Caco-2 (cell line): ENCODE measurements around the gene ADD3. TPM values are rescaled to one million over a fixed set of nuclear protein-coding genes. Genes with fewer than 3 reads are reported as not detected.
A peak's percentile ranks its signal among the peaks of the same experiment; 100 is the strongest.

Experiments
- BruUV-seq: library from RNA; stranded (reverse); fragments of 400-500 nt; replicated peaks from 2 replicates; lab custom pipeline; 2021; lab: Mats Ljungman, UMichigan
- CTCF ChIA-PET: fragments of 300-600 bp; sonication (Branson Sonifier 250); formaldehyde crosslinking; loops from one replicate; lab custom pipeline; 2022; ENCODE audit warnings: antibody characterized with exemption; lab: Charles Lee
- POLR2A ChIA-PET: fragments of 300-600 bp; sonication (Branson Sonifier 250); formaldehyde crosslinking; loops from one replicate; lab custom pipeline; 2022; ENCODE audit warnings: antibody characterized with exemption; lab: Charles Lee
- DNase-seq, 2 experiments: peaks; one replicate each; pipeline versions ENCODE4 v3.0.0 to v3.0.0-alpha.2; 2020 to 2022
- H3K27me3 ChIP-seq: replicated peaks from 2 replicates; pipeline ENCODE4 v1.6.0; 2011; ENCODE audit warnings: low read length; ENCODE audit not compliant: control insufficient read depth, insufficient read depth
- H3K36me3 ChIP-seq: 2 replicates; pipeline ENCODE4 v1.5.1; 2011; ENCODE audit warnings: low read length; ENCODE audit not compliant: control insufficient read depth, insufficient read depth
- H3K4me1 ChIP-seq: fragments of 250-450 bp; sonication (Bioruptor Pico); 2 replicates; pipeline ENCODE4 v1.5.1; 2020; ENCODE audit warnings: mild to moderate bottlenecking
- H3K4me3 ChIP-seq: 2 replicates; pipeline ENCODE4 v1.5.1; 2011; ENCODE audit warnings: low read depth, mild to moderate bottlenecking, control low read depth, low read length
- H3K9me3 ChIP-seq: fragments of 250-450 bp; sonication (Bioruptor Pico); 2 replicates; pipeline ENCODE4 v1.5.1; 2020; ENCODE audit warnings: mild to moderate bottlenecking, moderate library complexity
- H3K27ac Mint-ChIP-seq: one replicate; pipeline ENCODE4 v1.8.0; 2022; ENCODE audit warnings: mixed read lengths; ENCODE audit not compliant: unreplicated experiment
- H3K27me3 Mint-ChIP-seq: one replicate; pipeline ENCODE4 v1.8.0; 2022; ENCODE audit warnings: mixed read lengths; ENCODE audit not compliant: insufficient read depth, unreplicated experiment
- H3K36me3 Mint-ChIP-seq: one replicate; pipeline ENCODE4 v1.8.0; 2022; ENCODE audit warnings: mild to moderate bottlenecking, mixed read lengths; ENCODE audit not compliant: insufficient read depth, unreplicated experiment
- H3K4me1 Mint-ChIP-seq: one replicate; pipeline ENCODE4 v1.8.0; 2022; ENCODE audit warnings: low read depth, mixed read lengths; ENCODE audit not compliant: unreplicated experiment
- H3K4me3 Mint-ChIP-seq: one replicate; pipeline ENCODE4 v1.8.0; 2022; ENCODE audit warnings: mild to moderate bottlenecking, moderate library complexity, mixed read lengths; ENCODE audit not compliant: unreplicated experiment
- H3K9me3 Mint-ChIP-seq: one replicate; pipeline ENCODE4 v1.8.0; 2022; ENCODE audit warnings: mixed read lengths; ENCODE audit not compliant: unreplicated experiment
- intact Hi-C: fragments of 100-400 bp; cut with micrococcal nuclease; formaldehyde crosslinking; loops from one replicate; pipeline ENCODE4 v1.10.0; 2022; ENCODE audit not compliant: unreplicated experiment
- total RNA-seq: library from RNA; stranded (reverse); gene quantifications from 2 replicates; pipeline ENCODE4 v1.2.3, GENCODE V29; 2022
- TF ChIP-seq, protein P1 (sequence below), 2 experiments: fragments of 200-600 bp in 1 of 2; IDR thresholded peaks; 1 replicate in 1 of 2; 2 replicates in 1 of 2; pipeline versions ENCODE4 v1.5.1 to v1.8.0; 2011 to 2022; ENCODE audit warnings: antibody characterized with exemption in 1 of 2, control low read depth in 1 of 2, inconsistent platforms in 1 of 2, low read depth in 1 of 2, low read length in 1 of 2, mild to moderate bottlenecking in 1 of 2, moderate library complexity in 1 of 2; ENCODE audit not compliant: insufficient read depth in 1 of 2, severe bottlenecking in 1 of 2, unreplicated experiment in 1 of 2

Gene ADD3
- total RNA-seq, 1 experiment from 2014 or later = 264 TPM

DNA sequence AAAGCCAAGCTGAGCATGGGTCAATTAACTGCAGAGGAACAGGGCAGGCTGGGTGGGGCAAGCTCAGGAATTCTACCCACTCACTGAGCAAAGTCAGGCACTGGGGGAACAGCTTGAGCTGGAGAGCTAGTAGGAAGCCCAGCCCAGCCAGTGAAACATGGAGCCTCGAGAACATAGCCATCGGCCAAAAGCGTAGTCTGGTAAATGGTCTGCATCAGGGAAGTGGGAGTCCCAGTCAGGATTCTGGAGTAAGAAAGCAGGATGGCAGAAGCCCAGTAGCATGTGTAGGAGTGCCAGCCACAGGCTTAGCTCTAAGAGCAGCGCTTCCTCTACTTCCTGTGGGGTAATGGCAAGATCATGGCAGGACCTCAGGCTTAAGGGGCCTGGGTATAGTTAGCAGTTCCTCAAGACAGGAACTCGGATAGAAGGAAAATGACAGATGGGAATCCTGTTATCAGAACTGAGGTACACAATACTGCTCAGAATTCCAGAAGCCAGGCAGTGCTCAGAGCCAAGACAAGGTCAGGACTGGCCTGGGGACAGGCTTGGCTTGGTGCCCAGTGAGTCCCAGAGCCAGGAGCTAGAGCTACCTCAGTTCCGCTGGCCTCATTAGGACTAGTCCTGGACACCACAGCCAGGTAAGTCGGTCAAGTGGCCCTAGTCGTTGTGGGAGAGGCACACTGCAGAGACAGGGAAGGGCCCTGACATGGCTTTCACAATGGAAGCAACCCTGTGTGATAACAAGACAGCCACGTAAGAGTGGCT, 134.3 kb downstream of the ADD3 start:
- H3K4me1 ChIP-seq = no peaks in the 10 kb centered on the region
- POLR2A ChIA-PET = interaction anchor here (0.6 kb wide), 2 partner anchors 10 to 163 kb away, joined by 3 to 5 read pairs; partner anchors contain the start of gene SMNDC1
- Mint-ChIP-seq H3K27ac (peak overlapping the region; percentile 26), H3K4me3 (no peak overlapping the region), H3K36me3 (peaks cover 32% of the 10 kb centered on the region), H3K9me3 (no peaks in the 10 kb centered on the region), H3K4me1 (peaks cover 5% of the 10 kb centered on the region), H3K27me3 (no peaks in the 10 kb centered on the region)
- TF ChIP-seq, protein P1, sequence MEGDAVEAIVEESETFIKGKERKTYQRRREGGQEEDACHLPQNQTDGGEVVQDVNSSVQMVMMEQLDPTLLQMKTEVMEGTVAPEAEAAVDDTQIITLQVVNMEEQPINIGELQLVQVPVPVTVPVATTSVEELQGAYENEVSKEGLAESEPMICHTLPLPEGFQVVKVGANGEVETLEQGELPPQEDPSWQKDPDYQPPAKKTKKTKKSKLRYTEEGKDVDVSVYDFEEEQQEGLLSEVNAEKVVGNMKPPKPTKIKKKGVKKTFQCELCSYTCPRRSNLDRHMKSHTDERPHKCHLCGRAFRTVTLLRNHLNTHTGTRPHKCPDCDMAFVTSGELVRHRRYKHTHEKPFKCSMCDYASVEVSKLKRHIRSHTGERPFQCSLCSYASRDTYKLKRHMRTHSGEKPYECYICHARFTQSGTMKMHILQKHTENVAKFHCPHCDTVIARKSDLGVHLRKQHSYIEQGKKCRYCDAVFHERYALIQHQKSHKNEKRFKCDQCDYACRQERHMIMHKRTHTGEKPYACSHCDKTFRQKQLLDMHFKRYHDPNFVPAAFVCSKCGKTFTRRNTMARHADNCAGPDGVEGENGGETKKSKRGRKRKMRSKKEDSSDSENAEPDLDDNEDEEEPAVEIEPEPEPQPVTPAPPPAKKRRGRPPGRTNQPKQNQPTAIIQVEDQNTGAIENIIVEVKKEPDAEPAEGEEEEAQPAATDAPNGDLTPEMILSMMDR (IDR thresholded peaks at IDR 0.05; ENCODE audit: insufficient read depth in 1 of 2, low read depth in 1 of 2, low read length in 1 of 2, severe bottlenecking in 1 of 2, unreplicated experiment in 1 of 2) = no peak
- no peaks in the 10 kb centered on the region for H3K27me3 ChIP-seq
- H3K9me3 ChIP-seq = no peaks in the 10 kb centered on the region
- intact Hi-C loops = no loop called here
- CTCF ChIA-PET = interaction anchor here (0.5 to 1.1 kb wide), 4 partner anchors 11 to 258 kb away, joined by 3 to 7 read pairs (median 4); no protein-coding TSS in a partner anchor
- no peaks in the 10 kb centered on the region for H3K36me3 ChIP-seq
- no peak for DNase-seq
- no peak overlapping the region for H3K4me3 ChIP-seq
- no TSS peak for BruUV-seq

DNA sequence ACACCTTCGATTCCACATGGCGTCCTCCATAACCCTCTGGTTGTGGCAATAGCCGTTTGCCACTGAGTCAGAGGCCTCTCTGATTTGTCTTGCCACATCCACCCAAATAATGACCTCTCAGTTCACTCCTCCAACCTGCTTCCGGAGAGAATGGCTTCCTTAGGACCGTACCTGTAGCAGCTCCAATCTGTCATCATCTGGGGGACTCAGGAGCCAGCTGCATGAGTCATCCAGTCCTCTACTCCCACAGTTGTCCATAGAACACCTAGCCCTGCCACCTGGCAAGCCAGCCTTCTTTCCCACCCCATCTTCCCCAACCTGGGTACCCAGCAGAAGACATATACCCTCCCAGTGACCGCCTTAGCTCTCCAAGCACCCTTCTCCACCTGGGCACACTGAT, 135.2 kb downstream of the ADD3 start:
- Mint-ChIP-seq H3K27ac (peak overlapping the region; percentile 10), H3K4me3 (no peak overlapping the region), H3K4me1 (no peaks in the 10 kb centered on the region), H3K9me3 (no peaks in the 10 kb centered on the region), H3K36me3 (peaks cover 32% of the 10 kb centered on the region), H3K27me3 (no peaks in the 10 kb centered on the region)
- no TSS peak for BruUV-seq
- no peak for DNase-seq
- CTCF ChIA-PET = no interaction called here
- Histone ChIP-seq H3K27me3 (no peaks in the 10 kb centered on the region), H3K4me1 (no peaks in the 10 kb centered on the region), H3K4me3 (no peak overlapping the region), H3K9me3 (no peaks in the 10 kb centered on the region), H3K36me3 (no peaks in the 10 kb centered on the region)
- intact Hi-C loops = no loop called here
- POLR2A ChIA-PET = no interaction called here
- TF ChIP-seq, protein P1 (IDR thresholded peaks at IDR 0.05; ENCODE audit: insufficient read depth in 1 of 2, low read depth in 1 of 2, low read length in 1 of 2, severe bottlenecking in 1 of 2, unreplicated experiment in 1 of 2) = no peak

DNA sequence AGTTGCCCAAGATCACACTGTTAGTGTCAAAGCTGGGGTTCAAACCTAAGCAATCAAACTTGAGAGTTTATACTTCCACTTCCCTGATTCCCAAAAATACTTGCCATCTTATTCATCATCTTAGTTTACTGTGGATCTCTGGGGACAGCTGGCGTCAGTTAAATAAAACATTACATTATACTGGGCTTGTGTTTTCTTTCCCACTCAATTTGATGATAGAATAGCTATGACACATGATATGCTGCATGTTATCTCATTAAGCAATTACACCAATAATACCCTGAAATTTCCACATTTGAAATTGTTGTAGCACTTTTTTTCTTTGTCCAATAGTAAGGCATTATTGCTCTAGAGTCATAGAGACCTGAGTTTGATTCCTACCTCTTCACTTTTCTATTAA, 136.7 kb downstream of the ADD3 start:
- CTCF ChIA-PET = interaction anchor here (1.3 to 1.5 kb wide), 2 partner anchors 77 to 260 kb away, joined by 3 read pairs; no protein-coding TSS in a partner anchor

More for the DNA sequence above, 136.7 kb downstream of the ADD3 start:
- H3K27me3 ChIP-seq = no peaks in the 10 kb centered on the region
- TF ChIP-seq, protein P1 (IDR thresholded peaks at IDR 0.05; ENCODE audit: insufficient read depth in 1 of 2, low read depth in 1 of 2, low read length in 1 of 2, severe bottlenecking in 1 of 2, unreplicated experiment in 1 of 2) = no peak
- H3K9me3 Mint-ChIP-seq = no peaks in the 10 kb centered on the region
- intact Hi-C loops = no loop called here
- H3K4me1 ChIP-seq = no peaks in the 10 kb centered on the region
- no peak overlapping the region for H3K4me3 ChIP-seq
- H3K4me3 Mint-ChIP-seq = no peak overlapping the region
- H3K4me1 Mint-ChIP-seq = no peaks in the 10 kb centered on the region
- no peaks in the 10 kb centered on the region for H3K36me3 ChIP-seq
- no peaks in the 10 kb centered on the region for H3K9me3 ChIP-seq
- H3K36me3 Mint-ChIP-seq = peaks cover 25% of the 10 kb centered on the region
- no peak for DNase-seq
- no peaks in the 10 kb centered on the region for H3K27me3 Mint-ChIP-seq
- H3K27ac Mint-ChIP-seq = no peak overlapping the region
- no TSS peak for BruUV-seq
- POLR2A ChIA-PET = no interaction called here
